ENCODE results near the gene N4BP2L2. TPM values are rescaled to one million over a fixed set of nuclear protein-coding genes. Genes with fewer than 3 reads are reported as not detected.

Gene N4BP2L2
- total and polyA plus RNA-seq, 8 donors = 121 to 301 (median 236) TPM

- no peak for TF ChIP-seq CTCF (IDR thresholded peaks at IDR 0.05)
- no peaks in the 10 kb centered on the region for H3K9me3 ChIP-seq
- intact Hi-C loops (cut with DNase I) = no loop called here
- no peak overlapping the region for H3K27ac ChIP-seq
- no peaks in the 10 kb centered on the region for H3K27me3 ChIP-seq
- no peak overlapping the region for H3K4me3 ChIP-seq
- DNase-seq (no peak), ATAC-seq (no peak)
- H3K36me3 ChIP-seq = no peaks in the 10 kb centered on the region
- H3K4me1 ChIP-seq = no peaks in the 10 kb centered on the region
Observed at GRCh38 chr13:32496599-32497160, 41.9 kb downstream of the N4BP2L2 start.

DNA sequence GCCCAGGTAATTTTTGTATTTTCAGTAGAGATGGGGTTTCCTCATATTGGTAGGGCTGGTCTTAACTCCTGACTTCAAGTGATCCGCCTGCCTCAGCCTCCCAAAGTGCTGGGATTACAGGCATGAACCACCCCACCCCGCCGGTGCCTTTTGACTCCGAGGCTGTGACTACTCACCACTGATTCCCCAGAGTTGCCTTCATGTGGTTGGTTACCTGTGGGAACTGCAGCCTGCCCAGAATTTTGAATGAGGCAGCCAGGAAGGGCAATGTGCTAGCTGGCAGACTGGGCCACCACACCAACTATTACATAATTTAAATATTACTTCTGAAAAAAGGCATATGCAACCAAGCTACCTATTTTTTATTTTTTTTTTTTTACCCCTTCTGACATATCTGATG, 42.8 kb downstream of the N4BP2L2 start:
- no peaks in the 10 kb centered on the region for H3K27me3 ChIP-seq
- H3K36me3 ChIP-seq = no peaks in the 10 kb centered on the region
- intact Hi-C loops (cut with DNase I) = no loop called here
- no peak for TF ChIP-seq CTCF (IDR thresholded peaks at IDR 0.05)
- H3K4me3 ChIP-seq = no peak overlapping the region
- DNase-seq (no peak), ATAC-seq (no peak)
- H3K27ac ChIP-seq = no peak overlapping the region
- no peaks in the 10 kb centered on the region for H3K9me3 ChIP-seq
- H3K4me1 ChIP-seq = no peaks in the 10 kb centered on the region

DNA sequence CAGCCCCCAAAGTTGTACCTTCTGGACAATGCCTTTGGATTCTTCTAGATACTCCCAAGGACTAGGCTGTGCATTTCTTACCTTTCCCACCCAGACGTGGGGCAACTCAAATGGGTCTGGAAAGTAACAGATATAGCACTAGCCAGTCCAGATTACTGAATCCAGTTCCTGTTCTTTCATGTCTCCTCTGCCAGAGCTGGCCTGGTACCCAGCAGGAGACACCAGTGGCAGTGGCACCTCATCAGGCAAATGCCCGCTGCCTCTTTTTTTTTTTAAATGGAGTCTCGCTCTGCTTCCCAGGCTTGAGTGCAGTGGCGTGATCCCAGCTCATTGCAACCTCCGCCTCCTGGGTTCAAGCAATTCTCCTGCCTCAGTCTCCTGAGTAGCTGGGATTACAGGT, 43.2 kb downstream of the N4BP2L2 start:
- intact Hi-C loops (cut with DNase I) = no loop called here
- no peak overlapping the region for H3K27ac ChIP-seq
- DNase-seq (no peak), ATAC-seq (no peak)
- no peaks in the 10 kb centered on the region for H3K4me1 ChIP-seq
- no peaks in the 10 kb centered on the region for H3K36me3 ChIP-seq
- H3K9me3 ChIP-seq = no peaks in the 10 kb centered on the region
- no peak overlapping the region for H3K4me3 ChIP-seq
- no peak for TF ChIP-seq CTCF (IDR thresholded peaks at IDR 0.05)
- no peaks in the 10 kb centered on the region for H3K27me3 ChIP-seq

GRCh38 chr13:32491028-32491427, 47.6 kb downstream of the N4BP2L2 start:
- intact Hi-C loops (cut with DNase I) = no loop called here
- ATAC-seq = no peak
- no peak overlapping the region for H3K27ac ChIP-seq

DNA sequence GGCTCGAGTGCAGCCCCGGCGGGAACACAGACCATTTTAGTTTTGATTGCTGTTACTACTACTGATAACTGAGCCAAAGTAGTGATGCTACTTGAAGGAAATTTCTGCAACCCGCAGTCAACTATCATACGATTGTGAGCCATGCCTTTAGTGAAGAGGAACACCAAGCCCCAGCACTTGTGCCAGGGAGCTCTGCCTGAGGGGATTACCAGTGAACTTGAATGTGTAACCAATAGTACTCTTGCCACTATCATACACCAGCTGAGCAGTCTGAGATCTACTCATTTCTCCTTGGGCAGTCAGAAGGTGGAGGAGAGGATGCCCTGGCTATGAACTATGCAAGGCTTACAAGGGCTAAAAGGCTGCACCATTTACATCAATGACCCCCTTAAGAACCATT, 61.7 kb downstream of the N4BP2L2 start:
- no peaks in the 10 kb centered on the region for H3K9me3 ChIP-seq
- intact Hi-C loops (cut with DNase I) = no loop called here
- H3K4me1 ChIP-seq = no peaks in the 10 kb centered on the region
- TF ChIP-seq CTCF (IDR thresholded peaks at IDR 0.05) = no peak
- H3K4me3 ChIP-seq = no peak overlapping the region
- no peaks in the 10 kb centered on the region for H3K27me3 ChIP-seq
- DNase-seq (no peak), ATAC-seq (no peak)
- H3K27ac ChIP-seq = no peak overlapping the region
- peaks cover 0 to 11% of the 10 kb centered on the region in 2 donors for H3K36me3 ChIP-seq

More at GRCh38 chr13:32491028-32491427, 47.6 kb downstream of the N4BP2L2 start:
- H3K4me1 ChIP-seq = no peaks in the 10 kb centered on the region
- no peak for DNase-seq
- no peaks in the 10 kb centered on the region for H3K36me3 ChIP-seq
- H3K4me3 ChIP-seq = no peak overlapping the region
- H3K27me3 ChIP-seq = no peaks in the 10 kb centered on the region
- no peak for TF ChIP-seq CTCF (IDR thresholded peaks at IDR 0.05)
- H3K9me3 ChIP-seq = no peaks in the 10 kb centered on the region
